NCI-H524 (cell line): ENCODE results near the gene SALL4.
"Not testable (repeated sequence)": the region's sequence is repeated elsewhere in the genome, so short reads cannot be mapped to it uniquely, and the experiment has no call there.

ENCODE experiments used
- DNase-seq, 2 experiments: peaks; one replicate each; lab custom pipeline; 2025; lab: John Stamatoyannopoulos, UW

The SALL4 gene

DNA sequence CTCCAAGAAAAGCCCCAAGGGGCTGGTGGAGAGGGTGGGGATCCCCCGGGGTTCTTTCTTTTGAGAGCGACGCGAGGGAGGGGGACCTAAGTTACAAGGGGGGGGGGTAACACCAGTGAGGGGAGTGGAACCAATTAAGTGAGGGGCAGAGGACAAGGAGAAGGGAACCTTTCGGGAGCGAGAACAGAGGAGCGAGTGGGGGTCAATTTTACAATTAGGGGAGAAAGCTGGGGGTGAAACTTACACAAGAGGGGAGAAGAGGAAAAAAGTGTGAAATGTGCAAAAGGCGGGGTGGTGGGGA, 548 bp downstream of the SALL4 start:
- DNase-seq: peak in 1 of 2 experiments; percentile 50

DNA sequence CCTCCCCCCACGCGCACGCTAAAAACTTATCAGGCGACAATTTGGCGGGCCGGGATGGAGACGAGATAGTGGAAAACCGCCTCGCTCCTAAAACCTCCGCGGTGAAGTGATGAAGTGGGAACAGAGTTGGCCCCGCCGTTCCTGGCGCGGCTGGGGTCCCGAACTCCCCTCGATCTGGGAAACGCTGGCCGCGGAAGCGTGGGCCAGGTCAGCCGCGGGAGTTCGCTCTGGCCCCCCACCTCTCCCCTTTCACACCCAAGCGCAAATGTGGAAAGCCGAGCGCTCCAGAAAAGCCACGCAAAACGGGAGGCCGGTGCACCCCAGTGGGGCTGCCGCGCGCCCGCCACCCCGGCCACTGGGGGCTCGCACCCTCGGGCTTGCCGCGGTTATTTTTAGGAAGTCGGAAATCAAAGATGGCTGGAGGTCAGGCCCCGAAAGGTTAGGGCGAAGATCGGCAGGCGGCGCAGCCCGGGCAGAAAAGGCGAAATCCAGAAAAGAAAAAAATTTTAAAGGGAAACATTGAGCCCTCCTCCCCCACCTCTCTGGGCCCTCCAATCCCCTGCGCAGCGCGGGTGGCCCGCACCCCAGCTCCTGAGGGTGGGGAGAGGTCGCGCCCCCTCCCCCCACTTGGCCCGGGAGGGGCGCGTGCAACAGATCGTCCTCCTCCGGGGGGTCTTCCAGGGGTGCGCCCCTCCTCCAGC, 1.0 kb downstream of the SALL4 start:
- peak; percentile 7 to 42 for DNase-seq

GRCh38 chr20:51800872-51801121, 1.5 kb downstream of the SALL4 start:
- peak in 1 of 2 experiments; percentile 36 for DNase-seq

- peak; percentile 43 to 72 for DNase-seq
These were observed 2.1 kb downstream of the SALL4 start for GRCh38 chr20:51800060-51800871.

DNA sequence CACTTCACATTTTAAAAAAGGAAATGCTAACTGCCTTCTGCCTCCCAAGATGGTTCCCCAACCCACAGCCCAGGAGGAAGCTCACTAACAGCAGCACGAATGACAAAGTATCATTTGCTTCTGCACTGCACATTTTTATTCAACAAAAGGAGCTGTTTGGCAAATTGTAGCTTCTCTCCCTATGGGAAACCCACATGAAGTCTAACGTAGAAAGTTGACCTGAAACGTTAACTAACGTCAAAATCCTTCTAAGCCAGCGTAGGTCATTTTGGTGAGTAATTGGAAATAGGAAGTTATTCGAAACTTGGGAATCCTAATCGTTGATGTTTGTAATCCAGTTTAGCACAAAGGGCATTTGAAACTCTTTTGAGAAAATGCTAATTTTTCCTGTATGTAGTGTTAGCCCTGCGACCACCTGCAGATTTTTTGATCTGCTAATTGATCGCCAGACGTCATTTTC, 2.9 kb downstream of the SALL4 start:
- peak in 1 of 2 experiments; percentile 1 for DNase-seq

DNA sequence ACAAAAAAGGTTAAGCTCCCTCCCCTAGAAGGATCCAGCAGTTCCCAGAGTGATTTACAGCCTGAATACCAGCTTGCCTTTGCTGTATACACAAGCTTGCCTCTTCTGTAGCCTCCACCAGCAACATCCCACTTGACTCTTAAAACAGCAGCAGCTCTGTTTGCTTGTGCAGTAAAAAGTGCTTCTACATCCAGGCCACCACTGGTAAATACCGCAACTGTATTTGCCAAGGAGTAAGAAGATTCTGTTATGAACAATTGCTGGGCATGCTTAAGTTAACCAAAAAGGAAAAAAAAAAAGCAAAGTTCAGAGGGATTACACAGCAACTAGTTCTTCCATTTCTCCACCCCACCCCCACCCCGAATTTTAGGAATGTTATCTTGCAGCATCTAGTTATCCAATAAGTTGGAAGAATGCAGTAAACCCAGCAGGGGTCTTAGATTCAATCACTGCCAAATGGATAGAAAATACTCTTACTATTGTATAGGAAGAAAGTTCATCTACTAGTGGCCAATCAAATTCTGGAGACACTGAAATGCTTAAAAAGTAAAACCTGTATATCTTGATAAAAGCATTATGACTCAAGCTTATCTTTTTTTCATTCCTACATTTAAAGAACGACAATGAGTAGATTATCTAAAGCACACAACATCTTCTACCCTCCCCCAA, 4.8 kb downstream of the SALL4 start:
- DNase-seq: peak in 1 of 2 experiments; percentile 4

DNA sequence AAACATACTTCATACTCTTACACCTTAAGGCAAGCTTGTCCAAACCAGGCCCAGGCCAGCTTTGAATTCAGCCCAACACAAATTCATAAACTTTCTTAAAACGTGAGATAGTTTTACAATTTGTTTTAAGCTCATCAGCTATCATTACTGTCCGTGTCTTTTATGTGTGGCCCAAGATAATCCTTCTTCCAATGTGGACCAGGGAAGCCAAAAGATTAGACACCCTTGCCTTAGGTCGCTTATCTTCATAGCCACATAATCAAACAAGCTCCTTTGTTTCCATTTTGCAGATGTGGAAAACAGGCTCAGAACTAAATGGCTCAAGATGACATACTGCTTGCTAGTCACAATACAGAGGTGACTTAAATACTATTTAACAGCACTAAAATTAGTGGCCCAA, 6.0 kb downstream of the SALL4 start:
- DNase-seq: no peak

DNA sequence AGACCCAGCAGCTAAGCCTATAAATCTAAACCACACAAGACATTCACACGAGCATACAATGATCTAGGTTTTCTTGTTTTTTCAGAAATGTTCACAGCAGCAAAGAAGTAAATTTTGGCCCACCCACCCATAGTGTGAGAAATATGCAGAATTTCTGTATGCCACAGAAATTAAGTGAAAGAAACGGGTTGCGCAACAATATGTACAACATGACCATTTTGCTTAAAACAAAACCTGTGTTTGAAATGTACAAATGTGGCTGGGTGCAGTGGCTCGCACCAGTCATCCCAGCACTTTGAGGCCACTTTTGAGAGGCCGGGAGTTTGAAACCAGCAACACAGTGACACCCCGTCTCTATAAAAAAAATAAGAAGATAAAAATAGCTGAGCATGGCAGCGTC, 9.4 kb downstream of the SALL4 start:
- no peak for DNase-seq

- DNase-seq: no peak
These were observed 10.7 kb downstream of the SALL4 start for GRCh38 chr20:51791626-51792025.

GRCh38 chr20:51790256-51790655, 12.1 kb downstream of the SALL4 start:
- DNase-seq: no peak

- DNase-seq: no peak
These were observed 12.9 kb downstream of the SALL4 start for GRCh38 chr20:51789434-51789833.

DNA sequence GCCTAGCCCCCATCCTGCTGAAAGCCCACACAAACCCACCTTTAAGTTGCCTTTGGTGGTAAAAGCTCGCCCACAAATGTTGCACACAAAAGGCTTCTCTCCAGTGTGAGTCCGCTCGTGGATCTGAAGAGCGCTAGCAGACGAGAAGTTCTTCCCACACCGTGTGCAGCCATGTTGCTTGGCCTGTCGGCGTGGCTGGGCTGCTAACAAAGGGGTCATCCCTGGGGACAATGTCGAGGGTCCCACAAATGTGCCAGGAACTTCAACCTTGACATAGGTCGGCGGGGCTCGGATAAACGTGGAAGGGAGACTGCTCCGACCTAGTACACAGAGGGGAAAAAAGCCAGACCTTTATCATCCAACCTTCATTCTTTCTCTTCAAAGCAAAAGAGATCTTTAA, 13.5 kb downstream of the SALL4 start:
- no peak for DNase-seq

DNA sequence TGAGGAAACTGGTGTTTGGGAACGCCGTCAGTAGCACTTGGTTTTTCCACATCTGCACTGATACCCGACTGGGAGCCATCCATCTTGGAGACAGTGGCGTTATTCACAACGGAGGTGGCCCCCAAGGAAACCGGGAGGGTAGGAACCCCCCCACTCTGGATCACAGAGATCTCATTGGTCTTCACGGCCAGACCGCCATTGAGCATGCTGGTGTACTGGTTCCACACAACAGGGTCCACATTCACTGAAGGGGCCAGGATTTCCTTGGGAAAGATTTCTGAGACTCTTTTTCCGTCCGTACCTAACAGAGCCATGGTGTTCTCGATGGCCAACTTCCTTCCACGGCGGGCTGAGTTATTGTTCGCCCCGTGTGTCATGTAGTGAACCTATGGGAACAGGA, 18.0 kb downstream of the SALL4 start:
- DNase-seq: no peak

DNA sequence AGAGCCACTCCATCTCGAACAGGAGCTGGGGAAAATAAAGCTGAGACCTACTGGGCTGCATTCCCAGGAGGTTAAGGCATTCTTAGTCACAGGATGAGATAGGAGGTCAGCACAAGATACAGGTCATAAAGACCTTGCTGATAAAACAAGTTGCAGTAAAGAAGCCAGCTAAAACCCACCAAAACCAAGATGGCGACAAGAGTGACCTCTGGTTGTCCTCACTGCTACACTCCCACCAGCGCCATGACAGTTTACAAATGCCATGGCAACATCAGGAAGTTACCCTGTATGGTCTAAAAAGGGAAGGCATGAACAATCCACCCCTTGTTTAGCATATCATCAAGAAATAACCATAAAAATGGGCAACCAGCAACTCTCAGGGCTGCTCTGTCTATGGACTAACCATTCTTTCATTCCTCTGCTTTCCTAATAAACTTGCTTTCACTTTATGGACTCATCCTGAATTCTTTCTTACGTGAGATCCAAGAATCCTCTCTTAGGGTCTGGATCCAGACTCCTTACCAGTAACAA, 24.0 kb downstream of the SALL4 start:
- not testable (repeated sequence) for DNase-seq

DNA sequence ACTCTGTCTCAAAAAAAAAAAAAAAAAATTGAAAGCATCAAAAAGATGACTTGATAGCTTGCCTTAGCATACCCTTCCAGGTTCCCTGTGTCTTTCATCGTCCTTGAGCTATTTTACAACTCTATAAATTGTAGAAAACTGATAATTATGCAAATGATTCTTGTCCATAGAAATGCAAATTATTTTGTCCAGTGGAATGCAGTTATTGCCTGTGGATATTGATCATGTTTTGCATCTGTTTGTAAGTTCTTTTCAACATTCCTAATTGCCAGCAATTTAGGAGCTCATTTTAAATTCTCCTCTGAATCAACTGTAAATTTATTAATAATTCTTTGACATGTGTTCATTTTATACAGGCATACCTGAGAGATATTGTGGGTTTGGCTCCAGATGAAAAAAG, 27.1 kb downstream of the SALL4 start:
- DNase-seq: no peak

DNA sequence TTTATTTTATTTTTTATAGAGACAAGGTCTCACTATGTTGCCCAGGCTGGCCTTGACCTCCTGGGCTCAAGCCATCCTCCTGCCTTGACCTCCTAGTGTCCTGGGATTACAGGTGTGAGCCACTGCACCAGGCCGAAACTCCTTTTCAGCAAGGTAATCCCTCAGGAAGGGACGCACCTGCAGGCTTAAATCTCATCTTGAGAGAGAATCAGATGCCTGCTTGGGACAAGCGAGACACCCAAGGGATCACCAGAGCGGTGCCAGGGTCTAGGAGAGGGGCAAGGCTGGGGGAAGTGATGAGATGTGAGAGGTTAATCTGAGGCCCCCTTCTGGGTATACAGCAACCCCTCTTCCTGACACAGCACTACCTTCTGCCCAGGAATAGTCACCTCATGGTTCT, 30.1 kb downstream of the SALL4 start:
- DNase-seq: no peak

DNA sequence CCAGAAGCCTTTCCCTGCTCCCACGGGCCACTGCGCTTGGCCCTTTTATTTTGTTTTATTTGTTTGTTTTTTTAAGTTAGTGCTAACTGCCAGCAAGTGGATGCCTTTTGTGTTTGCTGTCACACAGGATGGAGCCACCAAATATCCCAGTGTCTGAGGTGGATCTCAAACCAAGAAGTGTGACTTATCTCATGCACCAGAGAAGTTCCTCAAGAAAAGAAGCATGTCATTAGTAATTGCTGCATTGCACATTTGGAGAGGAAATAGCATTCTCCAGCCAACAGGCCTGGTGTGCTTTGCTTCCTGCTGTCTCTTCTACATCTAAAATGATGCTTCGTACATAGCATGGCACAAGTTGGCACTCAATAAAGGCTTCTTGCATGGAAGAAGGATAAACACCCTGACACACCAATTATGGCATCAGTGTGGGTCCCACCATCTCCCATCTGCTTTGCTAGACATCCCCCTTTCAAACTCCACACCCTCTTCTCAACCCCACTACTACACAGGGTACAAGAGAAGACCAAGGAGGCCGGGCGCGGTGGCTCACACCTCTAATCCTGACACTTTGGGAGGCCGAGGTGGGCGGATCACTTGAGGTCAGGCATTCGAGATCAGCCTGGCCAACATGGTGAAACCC, 32.2 kb downstream of the SALL4 start:
- DNase-seq: no peak

DNA sequence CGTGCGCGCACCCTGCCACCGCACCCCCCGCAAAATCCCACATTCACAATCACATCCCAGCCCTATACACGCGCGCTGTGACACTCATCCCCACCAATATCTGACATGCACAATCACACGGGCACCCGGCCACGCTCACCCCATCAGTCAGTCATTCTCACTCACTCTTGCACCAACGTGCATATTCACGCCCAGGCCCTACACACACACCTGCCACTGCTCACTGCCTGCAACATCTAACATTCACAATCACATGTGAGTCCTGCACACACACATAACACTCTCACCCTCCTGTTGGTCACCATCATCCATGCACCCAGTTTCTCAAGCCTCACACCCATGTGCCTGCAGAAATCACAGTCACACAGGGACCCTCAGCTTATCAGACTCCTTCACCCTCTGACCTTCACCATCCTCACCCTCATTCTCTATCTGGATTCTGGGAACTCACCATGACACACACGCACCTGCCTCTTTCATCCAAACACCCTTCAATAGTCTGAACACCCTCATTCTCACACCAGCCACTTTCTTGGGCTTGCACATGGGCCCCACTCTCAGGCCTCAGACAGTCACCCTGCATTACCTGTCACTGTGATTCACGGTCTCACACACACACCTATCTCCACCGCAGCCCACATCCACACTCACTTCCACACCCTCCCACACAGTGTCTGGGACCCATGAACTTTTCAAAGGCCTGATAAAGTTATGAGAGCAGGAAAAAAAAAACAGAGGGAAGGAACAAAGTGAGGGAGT, 33.4 kb downstream of the SALL4 start:
- no peak for DNase-seq

DNA sequence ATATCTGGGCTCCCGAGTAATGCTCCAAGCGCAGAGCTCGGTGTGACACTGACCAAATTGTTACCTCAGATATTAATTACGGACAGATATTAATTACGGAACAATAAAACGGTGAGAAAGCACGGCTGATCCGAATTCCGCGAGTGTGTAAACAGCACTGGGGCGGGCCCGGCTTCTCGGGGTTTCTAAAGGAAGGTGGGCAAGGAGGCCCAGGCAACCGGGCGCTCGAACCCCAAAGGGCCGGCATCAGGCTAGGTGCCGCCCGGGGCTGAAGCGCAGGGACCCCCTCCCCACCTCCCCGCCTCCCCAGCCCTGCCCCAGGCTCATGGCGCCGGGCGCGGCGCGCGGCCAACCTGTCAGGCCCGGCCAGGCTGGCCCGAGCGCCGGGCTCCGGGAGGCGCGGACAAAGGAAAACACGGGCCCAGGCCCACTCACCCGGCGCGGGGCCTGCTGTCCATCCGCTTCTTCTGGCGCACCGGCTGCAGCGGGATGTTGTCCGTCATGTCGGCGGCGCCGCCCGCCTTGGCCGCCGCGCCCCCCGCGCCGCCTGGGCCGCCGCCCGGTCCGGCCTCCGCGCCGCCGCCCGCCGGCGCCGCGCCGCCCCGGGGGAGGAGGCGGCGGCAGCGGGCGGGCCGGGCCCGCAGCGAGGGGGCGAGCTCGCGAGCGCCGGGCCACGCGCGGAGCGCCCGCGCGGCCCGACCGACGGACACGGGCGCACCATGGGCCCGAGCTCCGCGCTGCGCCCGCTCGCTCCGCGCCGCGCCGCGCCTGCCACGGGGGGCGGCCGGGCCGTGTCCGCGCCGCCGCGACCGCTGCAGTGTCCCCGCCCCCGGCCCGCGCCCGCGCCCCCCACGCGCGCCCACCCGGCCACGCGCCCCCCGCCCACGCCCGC, 34.2 kb downstream of the SALL4 start, which contains the start of gene ATP9A:
TSS of gene ATP9A (minus strand) at position 524 of the 892 bp plus-strand sequence. CDS start at position 503, 21 bp downstream.
- DNase-seq: peak in 1 of 2 experiments; percentile 25
